Upper lobe of left lung (tissue), 4 donors: Measurements from ENCODE around the gene SUFU.

Experiments used
- EP300 ChIP-seq, 4 donors: sonication (generic); formaldehyde crosslinking; IDR thresholded peaks; one replicate each; pipeline ENCODE4 v1.5.1; 2017; ENCODE audit warnings: antibody characterized with exemption in 4 of 4, control low read depth in 2 of 4
- POLR2A ChIP-seq, 4 donors: fragments of 450-650 bp; IDR thresholded peaks; one replicate each; pipeline ENCODE4 v1.5.1; 2016 to 2017; ENCODE audit warnings: antibody characterized with exemption in 4 of 4, mild to moderate bottlenecking in 2 of 4
- POLR2AphosphoS5 ChIP-seq, 2 donors: sonication (generic); formaldehyde crosslinking; IDR thresholded peaks; one replicate each; pipeline ENCODE4 v1.5.1; 2017; ENCODE audit warnings: antibody characterized with exemption in 2 of 2
- TF ChIP-seq, protein P1 (sequence below), 6 experiments: fragments of 450-650 bp in 4 of 6; fragments of 200-600 bp in 2 of 6; sonication (generic) in 2 of 6; IDR thresholded peaks; one replicate each; pipeline ENCODE4 v1.5.1; 2016 to 2019; ENCODE audit warnings: antibody characterized with exemption in 6 of 6

DNA sequence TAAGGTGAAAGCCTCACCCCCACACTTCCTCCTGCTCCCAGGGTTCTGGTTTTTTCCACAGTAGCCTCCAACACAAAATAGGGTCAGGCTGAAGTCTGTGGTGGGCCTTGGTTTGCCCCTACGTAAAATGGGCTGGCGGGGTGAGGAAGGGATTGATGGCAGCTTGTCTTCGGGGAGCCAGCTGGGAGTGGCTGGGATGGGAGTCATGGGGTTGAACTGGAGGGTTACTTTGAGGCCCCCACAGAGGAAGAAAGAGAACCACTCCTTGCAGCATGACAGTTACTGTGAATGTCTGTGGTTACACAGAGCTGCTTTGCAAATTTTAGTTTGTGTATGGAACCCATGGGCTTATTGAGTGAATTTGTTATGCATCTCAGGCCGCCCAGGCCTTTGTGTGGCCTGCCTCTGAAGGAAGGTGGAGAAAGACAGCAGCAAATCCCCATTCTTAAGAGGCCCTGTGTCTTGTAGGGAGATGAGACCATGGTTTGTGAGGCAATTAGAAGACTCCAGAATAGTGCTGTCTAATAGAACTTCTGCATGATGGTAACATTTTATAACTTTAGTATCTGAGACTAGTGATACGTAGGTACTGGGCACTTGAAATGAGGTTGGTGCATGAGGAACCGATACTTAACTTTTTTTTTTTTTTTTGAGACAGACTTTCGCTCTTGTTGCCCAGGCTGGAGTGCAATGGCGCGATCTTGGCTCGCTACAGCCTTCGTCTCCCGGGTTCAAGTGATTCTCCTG is 148.6 kb downstream of the SUFU start:
- TF ChIP-seq, protein P1, sequence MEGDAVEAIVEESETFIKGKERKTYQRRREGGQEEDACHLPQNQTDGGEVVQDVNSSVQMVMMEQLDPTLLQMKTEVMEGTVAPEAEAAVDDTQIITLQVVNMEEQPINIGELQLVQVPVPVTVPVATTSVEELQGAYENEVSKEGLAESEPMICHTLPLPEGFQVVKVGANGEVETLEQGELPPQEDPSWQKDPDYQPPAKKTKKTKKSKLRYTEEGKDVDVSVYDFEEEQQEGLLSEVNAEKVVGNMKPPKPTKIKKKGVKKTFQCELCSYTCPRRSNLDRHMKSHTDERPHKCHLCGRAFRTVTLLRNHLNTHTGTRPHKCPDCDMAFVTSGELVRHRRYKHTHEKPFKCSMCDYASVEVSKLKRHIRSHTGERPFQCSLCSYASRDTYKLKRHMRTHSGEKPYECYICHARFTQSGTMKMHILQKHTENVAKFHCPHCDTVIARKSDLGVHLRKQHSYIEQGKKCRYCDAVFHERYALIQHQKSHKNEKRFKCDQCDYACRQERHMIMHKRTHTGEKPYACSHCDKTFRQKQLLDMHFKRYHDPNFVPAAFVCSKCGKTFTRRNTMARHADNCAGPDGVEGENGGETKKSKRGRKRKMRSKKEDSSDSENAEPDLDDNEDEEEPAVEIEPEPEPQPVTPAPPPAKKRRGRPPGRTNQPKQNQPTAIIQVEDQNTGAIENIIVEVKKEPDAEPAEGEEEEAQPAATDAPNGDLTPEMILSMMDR (IDR thresholded peaks at IDR 0.05) = no peak
- TF ChIP-seq POLR2A (IDR thresholded peaks at IDR 0.05) = no peak
- TF ChIP-seq EP300 (IDR thresholded peaks at IDR 0.05) = no peak
- TF ChIP-seq POLR2AphosphoS5 (IDR thresholded peaks at IDR 0.05) = no peak
